ELF-1 (cell line): ENCODE results near the gene NAV2.

Experiments used
- DNase-seq: peaks from one replicate; pipeline ENCODE4 v3.0.0-alpha.2; 2016; ENCODE audit warnings: low read depth, low spot score

The NAV2 gene

DNA sequence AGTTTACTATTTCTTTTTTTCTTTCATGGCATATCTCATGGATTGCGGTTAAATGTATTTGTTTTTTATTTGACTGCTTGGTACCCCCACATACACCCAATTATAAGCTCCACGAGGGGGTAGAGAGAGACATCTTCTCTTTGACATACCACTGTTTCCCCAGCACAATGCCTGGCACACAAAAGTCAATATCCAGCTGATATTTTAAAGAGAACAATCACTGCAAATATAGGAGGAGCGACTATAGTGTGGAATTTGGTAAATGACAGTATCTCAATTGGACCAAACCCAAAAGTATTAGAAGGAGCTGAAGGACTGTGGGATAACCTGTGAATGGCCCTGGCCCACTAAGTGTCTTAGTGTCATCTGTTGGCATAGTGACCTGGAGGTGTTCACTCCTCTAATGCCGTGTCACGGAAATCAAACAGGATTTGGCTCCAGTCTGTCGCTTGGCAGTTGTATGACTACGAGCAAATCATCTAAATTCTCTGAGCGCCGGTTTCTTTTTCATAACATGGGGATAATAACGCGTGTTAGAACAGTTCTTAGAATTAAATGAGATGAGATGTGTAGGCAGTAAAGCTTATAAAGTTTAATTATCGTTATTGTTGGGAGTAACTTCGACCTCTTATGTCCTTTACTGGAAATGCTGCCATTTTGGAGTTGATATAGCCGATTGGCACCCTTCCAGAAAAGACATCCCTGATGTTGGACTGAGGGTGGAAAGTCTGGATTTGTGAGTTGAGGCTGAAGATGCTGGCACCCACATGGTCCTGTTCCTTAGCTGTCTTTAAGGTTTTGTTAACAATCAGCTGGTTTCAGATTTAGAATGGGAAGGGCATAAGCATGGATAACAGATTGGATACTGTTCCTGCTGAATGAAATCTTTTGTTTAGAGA, 303.1 kb downstream of the NAV2 start:
- no peak for DNase-seq

DNA sequence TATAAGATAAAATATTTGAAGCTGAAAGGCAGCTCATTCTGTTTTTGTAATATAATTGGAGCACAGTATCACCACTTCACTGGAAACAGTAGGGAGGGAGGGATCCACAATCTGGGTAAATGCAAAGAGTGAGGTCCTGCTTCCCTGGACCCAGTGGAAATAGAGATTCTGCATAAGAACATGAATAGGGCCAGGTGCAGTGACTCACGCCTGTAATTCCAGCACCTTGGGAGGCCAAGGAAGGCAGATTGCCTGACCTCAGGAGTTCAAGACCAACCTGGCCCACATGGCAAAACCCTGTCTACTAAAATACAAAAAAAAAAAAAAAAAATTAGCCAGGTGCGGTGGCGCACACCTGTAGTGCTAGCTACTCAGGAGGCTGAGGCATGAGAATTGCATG, 303.9 kb downstream of the NAV2 start:
- no peak for DNase-seq

DNA sequence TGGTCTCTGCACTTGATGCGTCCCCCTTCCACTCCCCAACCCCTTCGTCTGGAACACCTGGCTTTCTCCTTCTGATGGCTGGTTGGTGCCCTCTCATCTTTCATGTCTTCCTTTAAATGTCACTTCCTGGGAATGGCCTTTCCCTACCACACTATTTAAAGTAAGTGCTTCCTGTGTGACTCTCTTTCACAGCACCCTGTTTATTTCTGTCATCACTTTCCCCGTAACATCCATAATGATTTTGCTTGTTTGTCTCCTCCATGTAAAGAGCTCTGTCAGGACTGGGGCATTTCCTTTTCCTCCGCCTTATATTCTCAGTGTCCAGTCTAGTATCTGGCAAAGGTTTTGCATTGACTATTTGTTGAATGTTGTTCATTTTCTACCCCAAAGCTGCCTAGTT, 304.7 kb downstream of the NAV2 start:
- no peak for DNase-seq

DNA sequence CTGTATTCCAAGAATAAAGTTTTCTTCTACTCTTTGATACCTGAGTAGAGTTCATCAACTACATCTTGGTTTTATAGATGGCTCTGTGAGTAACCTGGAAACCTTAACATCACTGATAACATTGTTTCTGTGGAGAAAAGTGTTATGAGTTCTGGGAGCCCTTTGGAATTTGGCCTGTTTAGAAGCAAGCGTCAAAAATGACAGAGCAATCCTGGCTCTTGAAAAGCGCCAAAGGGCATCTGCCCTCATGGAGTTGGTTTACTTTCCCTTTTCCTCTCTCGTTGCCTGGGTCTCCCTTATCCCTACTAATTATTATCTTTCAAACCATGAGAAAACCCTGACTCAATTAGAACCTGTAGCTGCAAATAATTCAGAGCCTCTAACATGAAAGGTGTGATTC, 307.6 kb downstream of the NAV2 start:
- DNase-seq = no peak

DNA sequence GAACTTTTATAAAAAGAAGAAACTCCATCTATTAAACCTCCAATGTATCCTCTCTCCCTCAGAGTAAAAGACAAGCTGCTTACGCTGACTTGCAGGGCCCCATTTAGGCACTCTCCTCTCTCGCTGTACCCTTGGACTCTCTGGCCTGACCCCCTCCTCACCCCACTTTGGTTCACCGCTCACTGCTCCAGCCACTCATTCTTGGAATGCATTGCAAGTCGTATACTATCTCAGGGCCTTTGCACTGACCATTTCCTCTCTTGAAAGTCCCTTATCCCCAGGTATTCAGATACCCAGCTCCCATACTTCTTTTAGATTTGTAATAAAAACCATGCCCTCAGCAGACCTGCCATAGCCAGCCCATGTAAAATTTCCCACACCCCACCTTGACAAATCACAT, 308.1 kb downstream of the NAV2 start:
- DNase-seq = no peak

DNA sequence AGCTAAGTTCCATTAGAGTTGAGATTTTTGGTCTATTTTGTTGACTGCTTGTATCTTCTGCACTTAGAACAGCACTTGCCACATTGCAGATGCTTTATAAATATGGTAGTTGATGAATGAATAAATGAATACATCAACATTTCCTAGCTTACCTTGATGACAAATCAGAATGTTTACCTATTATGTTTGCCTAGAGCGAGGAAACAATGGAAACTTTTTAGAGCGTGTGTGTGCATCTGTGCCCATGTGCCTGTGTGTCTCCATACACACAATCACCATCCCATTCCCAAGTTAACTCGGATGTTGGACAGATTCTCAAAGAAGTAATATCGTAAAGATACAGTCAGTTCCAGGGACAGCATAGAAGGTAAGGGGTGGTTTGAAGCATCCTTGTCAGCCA, 308.6 kb downstream of the NAV2 start:
- DNase-seq = no peak

DNA sequence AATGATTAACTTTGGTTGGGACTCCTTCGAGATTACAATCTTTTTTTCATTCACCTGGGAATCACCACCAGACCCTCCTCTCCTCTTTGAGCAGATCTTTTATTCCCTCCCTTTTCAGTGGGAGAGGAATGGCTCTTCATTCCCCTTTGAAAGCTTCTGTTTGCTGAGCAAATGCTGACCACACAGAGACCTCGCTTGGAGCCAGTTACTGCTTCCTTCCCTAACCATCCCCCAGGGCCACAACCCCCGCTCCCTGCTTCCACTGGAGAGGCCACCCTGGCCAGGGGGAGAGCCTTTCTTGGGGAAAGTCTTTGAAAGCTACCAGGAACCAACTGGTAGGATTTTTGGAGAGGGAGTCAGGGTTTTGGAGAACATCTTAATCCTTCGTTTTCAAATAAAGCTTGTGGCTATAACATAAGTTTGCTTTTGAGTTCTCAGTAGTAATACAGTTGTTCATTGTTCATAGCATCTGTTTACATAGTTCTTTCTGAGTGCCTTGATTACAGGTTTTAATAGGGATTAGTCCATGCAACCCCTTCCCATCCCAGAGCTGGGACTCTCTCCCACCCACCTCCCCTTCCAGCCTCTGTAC, 309.2 kb downstream of the NAV2 start:
- peak; percentile 67 for DNase-seq

DNA sequence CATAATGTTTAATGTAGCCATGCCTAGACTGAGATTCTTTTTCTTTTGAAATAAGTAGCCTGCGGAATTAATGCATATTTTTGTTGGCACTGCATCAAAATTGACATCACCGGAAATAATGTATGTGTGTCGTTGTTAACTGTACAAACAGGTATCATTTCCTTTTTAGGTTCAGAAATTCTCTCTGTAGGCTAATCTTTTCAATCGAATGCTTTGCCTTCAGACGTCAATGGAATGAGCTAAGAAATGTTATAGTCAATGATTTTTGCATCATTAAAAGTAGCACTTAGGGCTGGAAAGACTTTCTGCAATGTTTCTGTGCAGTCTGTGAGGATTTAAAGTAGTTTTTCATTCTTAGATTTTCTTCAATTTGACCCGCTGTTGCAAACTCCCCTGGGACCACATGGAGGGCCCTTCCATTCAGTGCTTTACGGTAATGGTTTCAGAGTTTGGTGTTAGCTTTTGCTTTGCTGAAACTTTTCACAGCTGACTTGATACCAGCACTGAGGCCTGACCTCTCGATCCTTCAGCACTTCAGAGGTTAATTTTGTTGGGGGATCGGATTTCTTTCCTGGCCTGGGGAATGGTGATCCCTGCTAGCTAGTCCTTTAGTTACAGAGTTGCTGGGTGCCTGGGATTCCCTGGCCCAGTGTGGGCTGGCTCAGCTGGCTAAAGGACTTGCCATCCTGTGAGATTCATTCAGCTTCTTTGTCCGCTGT, 309.9 kb downstream of the NAV2 start:
- peak; percentile 93 for DNase-seq

DNA sequence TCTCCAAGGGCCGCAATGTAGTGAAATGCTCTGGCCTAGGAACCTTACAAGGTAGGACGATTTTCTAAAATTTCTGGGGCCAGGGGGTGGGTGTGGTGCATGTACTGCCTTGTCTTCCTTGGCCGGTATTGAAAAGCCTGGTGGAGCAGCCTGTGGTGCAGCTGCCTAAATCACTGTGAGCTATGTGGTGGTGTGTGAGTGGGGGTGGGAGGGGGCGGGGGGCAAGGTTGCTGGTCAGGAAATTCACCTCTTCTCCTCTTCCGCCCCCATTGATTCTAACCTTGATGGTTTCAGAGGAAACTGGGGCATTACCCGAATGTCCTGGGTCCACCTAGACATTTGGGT, 310.4 kb downstream of the NAV2 start:
- DNase-seq = no peak

DNA sequence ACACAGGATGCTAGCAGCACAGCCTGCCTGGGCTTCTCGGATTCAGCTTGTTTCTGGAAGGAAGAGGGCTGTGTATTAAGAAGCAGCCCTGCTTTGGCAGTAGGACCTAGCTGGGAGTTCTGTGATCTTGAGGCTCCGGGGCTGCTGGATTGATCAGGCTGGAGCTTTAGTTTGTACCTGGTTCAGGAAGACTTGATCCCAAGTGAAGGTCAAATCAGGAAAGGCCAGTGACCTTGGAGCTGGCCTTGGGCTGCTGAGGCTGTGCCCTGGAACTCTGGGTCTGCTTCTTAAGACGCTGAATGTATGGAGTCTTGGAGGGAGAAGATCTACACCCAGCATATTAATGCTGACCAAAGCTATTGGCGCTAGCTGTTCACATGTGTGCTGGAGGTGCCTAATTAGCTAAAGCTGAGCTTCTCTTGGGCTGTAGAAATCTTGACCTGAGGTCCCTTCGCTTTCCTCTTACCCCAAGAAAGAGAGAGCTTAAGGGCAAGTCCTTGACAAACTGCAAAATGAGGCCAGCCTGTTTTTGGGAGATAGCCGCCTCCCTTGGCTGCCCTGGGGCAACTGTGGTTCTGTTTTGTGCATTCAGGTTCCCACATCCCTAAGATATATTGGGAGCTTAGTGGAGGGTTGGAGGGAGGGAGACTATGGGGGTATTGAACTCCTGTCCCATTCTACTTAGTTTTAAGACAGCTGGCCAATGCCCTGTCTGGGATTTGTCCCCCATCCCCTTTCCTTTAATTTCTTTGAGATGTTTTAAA, 311.7 kb downstream of the NAV2 start:
- DNase-seq = peak; percentile 83

DNA sequence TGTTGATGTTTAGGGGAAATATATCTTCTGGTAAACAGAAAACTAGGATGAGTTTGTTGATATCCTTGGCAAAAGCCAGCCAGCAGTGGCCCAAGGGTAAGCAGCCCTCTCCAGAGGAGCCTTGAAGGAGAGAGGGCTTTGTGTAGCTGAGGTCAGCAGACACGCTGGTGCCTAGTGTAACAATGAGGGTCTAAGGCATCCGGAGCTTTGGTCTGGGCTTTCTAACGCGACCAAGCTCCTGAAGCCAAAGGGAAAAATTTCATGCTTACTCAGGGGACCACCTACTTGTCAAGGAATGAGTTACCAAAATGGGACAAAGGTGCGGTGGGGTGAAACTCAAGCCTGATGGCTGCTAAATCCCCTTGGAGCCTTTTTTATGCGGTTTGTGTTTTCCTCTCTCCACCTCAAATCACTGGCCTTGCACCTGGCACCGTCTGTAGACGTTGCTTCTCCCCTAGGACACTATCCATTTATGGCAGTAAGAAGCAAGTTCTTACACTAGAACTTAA, 312.7 kb downstream of the NAV2 start:
- DNase-seq = peak; percentile 78

DNA sequence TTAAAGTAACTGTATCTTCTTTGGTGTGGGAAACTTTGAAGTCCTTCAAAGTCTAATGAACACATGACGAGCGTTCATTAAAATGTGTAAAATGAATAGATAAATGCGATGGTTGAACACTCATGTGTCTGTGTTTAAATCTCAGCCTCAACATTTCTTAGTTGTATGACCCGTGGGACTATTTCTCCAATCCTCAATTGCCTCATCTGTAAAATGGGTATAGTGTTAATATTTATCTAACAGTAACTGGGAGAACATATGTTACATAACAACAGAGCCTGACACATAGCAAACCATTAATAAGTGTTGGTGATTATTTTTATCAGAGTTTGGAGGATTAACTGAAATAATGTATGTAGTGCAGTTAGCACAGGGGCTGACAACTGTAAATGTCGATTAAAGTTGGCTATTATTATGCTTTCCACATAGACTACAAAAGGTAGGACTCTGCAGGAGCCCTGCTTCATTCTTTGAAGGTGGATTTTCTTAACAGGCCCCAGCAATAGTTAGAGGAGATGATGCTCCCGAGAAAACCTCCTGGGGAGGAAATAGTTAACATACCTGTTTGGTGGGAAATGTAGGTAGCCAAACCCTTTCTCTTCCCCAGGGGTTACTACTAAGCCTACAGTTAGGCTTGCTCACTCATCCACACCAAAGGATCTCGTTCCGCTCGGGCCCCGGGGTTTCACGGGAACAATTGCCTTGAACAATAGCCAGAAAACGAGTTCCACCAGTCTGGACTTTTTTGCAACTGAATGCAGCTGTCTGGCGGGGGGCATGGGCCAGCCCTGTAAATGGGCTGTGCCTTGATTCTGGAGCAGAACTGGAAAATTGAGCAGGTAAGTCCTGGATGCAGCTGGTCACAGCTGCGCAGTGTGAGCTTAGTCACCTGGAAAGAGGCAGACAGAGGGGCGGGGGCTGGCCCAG, 314.3 kb downstream of the NAV2 start:
- DNase-seq = peak; percentile 98

DNA sequence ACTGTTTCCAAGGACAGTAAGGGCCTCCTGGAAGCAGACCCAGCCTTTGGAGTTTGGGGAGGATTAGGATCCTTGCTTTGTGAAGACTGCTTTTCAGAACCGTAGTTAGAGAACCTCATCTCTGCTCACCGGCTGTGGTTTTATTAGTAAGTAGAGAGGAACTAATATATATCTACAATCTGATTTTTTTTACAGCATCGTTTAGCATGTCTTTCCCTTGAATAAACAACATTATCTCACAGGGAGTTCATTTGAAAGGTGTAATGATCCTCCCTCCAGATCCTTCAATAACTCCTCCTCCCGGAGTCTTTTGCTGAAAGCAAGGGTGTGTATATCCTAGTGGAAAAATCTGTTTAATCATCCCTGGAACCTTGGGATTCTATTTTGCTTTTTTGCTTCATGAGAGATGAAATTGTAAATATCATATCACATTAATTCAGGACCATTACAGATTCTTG, 314.9 kb downstream of the NAV2 start:
- no peak for DNase-seq

DNA sequence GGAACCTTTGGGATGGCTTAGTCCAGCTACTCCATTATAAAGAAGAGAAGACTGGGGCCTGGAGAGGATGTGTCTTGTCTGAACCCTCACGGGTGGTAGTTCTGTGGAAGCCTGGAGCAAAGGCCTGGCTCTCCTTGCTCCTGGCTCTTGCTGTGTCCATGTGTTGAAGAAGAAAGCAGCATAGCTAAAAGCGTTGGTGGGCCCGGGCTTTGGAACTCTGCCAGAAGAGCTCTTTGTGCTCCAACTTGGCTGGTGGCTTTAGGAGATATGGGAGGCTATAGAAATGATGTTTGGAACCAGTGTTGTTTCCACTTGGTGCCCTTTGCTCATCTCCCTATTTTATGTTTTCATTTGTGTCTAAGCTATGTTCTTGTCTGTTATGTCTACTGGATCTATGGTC, 316.6 kb downstream of the NAV2 start:
- peak; percentile 48 for DNase-seq

DNA sequence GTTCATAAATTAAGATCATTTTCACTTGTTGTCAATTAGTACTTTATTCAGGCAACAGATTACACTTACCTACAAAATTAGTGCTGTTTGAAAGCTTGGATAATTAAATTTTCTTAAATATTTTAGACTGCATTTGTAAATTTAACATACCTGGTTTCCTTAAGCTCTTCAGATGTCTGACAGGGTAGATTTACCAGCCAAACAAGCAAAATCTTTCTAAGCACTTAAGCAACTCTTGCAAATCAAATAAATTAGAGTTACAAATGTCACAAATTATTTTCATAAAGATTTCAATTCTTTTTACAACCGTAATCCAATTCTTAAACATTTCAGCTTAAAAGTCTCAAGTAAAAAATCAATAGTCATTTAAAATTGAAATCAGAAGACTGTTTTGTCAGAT, 317.8 kb downstream of the NAV2 start:
- no peak for DNase-seq

DNA sequence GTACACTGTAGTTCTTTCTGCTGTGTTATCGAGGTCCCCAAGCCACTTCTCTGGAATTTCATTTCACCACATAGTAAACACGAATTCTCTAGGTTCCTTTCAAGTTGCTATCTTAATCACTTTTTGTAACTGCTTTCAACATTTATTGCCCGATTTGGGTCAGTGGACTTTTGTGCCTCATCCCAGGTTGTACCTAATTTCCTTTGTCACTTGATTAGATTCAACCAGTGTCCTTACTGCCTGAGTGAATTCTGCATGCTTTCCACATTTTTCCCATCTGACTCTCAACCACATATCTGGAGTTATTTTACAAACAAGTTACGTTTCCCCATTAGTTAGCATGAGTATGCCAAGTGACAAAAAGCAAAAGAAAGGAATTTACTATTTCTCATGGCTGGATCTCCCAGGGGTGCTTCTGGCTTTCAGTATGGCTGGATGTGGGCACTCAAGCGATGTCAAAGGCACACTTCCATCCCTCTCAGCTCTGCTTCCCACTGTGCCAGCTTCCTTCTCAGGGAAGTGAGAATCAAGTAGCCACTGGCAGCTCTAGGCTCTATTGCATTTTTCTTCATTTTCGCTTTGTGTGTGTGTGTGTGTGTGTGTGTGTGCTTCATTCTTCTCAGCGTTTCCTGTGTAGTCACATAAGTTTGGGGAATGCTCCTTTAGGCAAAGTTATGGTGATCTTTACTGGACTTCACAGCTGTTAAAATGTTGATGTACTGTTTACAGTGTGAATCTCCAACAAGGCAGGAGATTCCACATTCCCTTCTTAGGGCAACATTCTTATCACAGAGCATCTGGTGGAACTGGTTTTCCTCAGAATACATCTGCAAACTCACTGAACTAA, 318.7 kb downstream of the NAV2 start:
- peak; percentile 73 for DNase-seq

DNA sequence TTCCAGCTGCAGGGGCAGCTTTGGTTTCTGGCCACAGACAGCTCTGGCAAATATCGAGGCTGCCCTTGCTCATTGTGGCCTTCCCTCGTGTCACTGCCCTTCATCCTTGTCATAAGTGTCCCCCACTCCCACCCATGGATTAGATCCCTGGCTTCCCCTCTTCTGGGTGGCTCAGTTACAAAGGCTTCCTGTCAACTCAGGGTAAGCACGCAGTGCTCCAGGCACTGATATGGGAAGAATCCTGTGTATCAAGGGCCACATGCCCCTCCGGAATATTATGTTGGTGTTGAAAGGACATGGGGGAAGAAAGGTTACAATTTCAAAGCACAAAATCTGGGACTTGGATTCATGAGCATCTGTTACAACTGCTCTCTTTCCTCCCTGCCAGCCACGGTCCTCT, 319.5 kb downstream of the NAV2 start:
- DNase-seq = no peak

DNA sequence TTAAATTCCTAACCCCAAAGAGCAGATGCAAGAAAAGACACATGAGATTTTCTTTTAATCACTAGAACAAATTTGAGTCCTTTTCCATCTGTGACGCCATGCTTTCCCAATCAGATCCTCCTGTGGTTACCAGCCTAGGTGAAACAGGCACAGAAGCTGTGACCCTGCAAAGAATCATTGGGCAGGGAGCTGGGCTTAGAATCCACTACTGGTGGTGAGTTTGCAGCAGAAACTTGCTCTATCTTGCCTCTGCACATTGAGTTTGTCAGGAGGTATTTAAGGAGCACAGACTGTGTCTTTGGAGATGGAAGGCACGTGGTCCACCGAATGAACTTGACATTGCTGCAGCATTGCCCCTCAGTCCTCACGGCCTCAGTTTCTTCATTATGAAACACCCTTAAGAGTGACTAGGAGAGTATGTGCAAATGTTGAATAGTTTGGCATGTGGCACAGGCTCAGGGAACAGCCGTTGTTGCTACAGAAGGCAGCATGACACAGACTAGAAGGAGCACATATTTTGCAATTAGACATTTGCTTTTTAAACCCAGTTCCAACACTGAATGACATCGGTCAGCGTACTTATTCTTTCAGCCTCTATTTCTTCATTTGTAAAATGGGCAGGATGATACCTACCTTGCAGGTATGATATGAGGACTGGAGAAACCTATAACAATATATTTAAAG, 320.1 kb downstream of the NAV2 start:
- no peak for DNase-seq

DNA sequence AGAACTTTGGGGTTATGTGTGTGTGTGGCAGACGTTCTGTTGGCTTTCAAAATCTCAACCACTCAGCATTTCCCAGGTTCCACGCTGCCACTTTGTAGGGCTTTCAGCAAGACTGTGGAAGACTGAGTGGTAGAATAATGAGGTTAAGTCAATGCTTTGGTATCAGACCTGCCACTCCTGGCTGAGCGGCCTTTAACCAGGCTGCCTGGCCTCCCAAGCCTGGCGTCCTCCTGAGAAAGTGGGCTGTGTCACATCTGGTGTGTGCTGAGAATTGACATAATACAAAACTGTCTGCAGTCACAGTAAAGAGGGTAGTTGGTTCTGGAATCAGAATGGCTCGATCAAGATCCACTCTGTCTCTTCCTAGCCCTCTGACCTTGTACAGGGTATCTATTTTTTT, 321.2 kb downstream of the NAV2 start:
- DNase-seq = no peak
